Ovary (tissue), 9 donors: ENCODE measurements around the gene CMTM2. TPM values are rescaled to one million over a fixed set of nuclear protein-coding genes. Genes with fewer than 3 reads are reported as not detected.

Source experiments
- DNase-seq, 5 donors: peaks; one replicate each; pipeline ENCODE4 v3.0.0-alpha.2; 2019 to 2020
- H3K27ac ChIP-seq, 2 donors: fragments of 200-600 bp; one replicate each; pipeline versions ENCODE4 v1.5.1 to v1.8.0; 2019 to 2022
- H3K27me3 ChIP-seq: fragments of 200-600 bp; one replicate; pipeline ENCODE4 v1.8.0; 2022
- H3K36me3 ChIP-seq: fragments of 200-600 bp; sonication (generic); one replicate; pipeline ENCODE4 v1.5.1; 2019
- H3K4me1 ChIP-seq: one replicate; pipeline ENCODE4 v1.8.1; 2013; ENCODE audit warnings: mild to moderate bottlenecking, moderate library complexity; ENCODE audit not compliant: insufficient read depth
- H3K4me3 ChIP-seq: fragments of 200-600 bp; sonication (generic); one replicate; pipeline ENCODE4 v1.5.1; 2017
- H3K9me3 ChIP-seq, 2 donors: fragments of 200-600 bp in 1 of 2; sonication (generic) in 1 of 2; one replicate each; pipeline versions ENCODE4 v1.5.1 to v1.8.1; 2013 to 2019; ENCODE audit warnings: mild to moderate bottlenecking in 1 of 2, moderate library complexity in 1 of 2
- CTCF ChIP-seq, 3 donors: fragments of 450-650 bp in 2 of 3; fragments of 200-600 bp in 1 of 3; IDR thresholded peaks; one replicate each; pipeline versions ENCODE4 v1.5.1 to v1.8.0; 2016 to 2022; ENCODE audit warnings: antibody characterized with exemption in 3 of 3, mild to moderate bottlenecking in 1 of 3
- EP300 ChIP-seq: sonication (generic); formaldehyde crosslinking; IDR thresholded peaks from one replicate; pipeline ENCODE4 v1.6.1; 2017; ENCODE audit warnings: antibody characterized with exemption
- POLR2A ChIP-seq: fragments of 450-650 bp; IDR thresholded peaks from one replicate; pipeline ENCODE4 v1.6.1; 2017; ENCODE audit warnings: antibody characterized with exemption, mild to moderate bottlenecking, moderate library complexity
- WGBS, 3 donors: extraction: QIAGEN DNeasy Blood & Tissue Kit in 1 of 3; methylation state at CpG; one replicate each; pipeline versions ENCODE4 v1.1.5 to v1.1.7; 2013 to 2017; 5-methylcytosine and 5-hydroxymethylcytosine counted together
- intact Hi-C, 4 donors: fragments of 100-400 bp; cut with DNase I; formaldehyde crosslinking; loops; one replicate each; pipeline versions ENCODE4 v1.11.0 to v1.15.1; 2022 to 2023
- polyA plus RNA-seq, 2 donors: library from polyadenylated mRNA; stranded (reverse); fragments of 200-250 nt in 1 of 2; fragments of 350-450 nt in 1 of 2; fragmentation: Illumina TruSeq in 1 of 2; extraction: RNeasy Lipid Tissue Mini Kit (QIAGEN cat#74804) in 1 of 2; gene quantifications; one replicate each; pipeline ENCODE4 v1.2.3, GENCODE V29; 2013 to 2014
- total RNA-seq, 7 donors: library from RNA; depleted of rRNA in 2 of 7; stranded (reverse); fragments of >200 nt in 2 of 7; fragmentation: NEBNext Ultra II Directional in 3 of 7; extraction: Animal tissue kit (Norgen Biotek cat#: 25700) in 3 of 7; gene quantifications; one replicate each; pipeline versions ENCODE4 v1.1.0 to v1.2.4, GENCODE V29; 2016 to 2023
- donor health status: DM: no; HTN: no; CAD: no; lungs with moderate emphysema.
- donor health status: DM: no; HTN: no; CAD: no.
- donor health status: Bipolar disorder and iron deficiency.
- donor health status: DM: yes; HTN: yes; CAD: no.
- donor health status: DM: no; HTN: no; CAD: no.
- donor health status: DM: yes; HTN: yes; CAD: no.

CMTM2 gene
- total and polyA plus RNA-seq, 9 donors = 0.21 to 1.8 (median 0.38) TPM; not detected in 6

GRCh38 chr16:66547101-66547989 is 31.9 kb upstream of the CMTM2 start:
- TF ChIP-seq EP300 = no peak
- no peak for TF ChIP-seq CTCF (IDR thresholded peaks at IDR 0.05)
- no peak for TF ChIP-seq POLR2A
- intact Hi-C loops = no loop called here
- peaks cover 3% of the 10 kb centered on the region for H3K4me1 ChIP-seq
- no peak overlapping the region for H3K27ac ChIP-seq
- no peak overlapping the region for H3K4me3 ChIP-seq
- H3K36me3 ChIP-seq = no peaks in the 10 kb centered on the region
- no peak for DNase-seq
- no peaks in the 10 kb centered on the region for H3K27me3 ChIP-seq
- H3K9me3 ChIP-seq = no peaks in the 10 kb centered on the region
- WGBS, 3 donors = 88 to 92% (median 90%) methylated on average over 5 of the region's 5 CpGs

- Histone ChIP-seq H3K9me3 (no peaks in the 10 kb centered on the region), H3K27ac (peak overlapping the region in 1 of 2 donors; percentile 94), H3K4me1 (peaks cover 3% of the 10 kb centered on the region), H3K4me3 (no peak overlapping the region), H3K27me3 (no peaks in the 10 kb centered on the region), H3K36me3 (no peaks in the 10 kb centered on the region)
- DNase-seq = no peak
- intact Hi-C loops = loop anchor here in 1 of 4 donors (2.0 kb wide), 1 partner anchor 57 kb away; the partner anchor contains the start of gene CMTM3
- WGBS, 3 donors = 93 to 95% (median 94%) methylated on average over 4 of the region's 4 CpGs
- TF ChIP-seq EP300 = no peak
- TF ChIP-seq CTCF (IDR thresholded peaks at IDR 0.05) = no peak
- TF ChIP-seq POLR2A = no peak
These were observed 31.2 kb upstream of the CMTM2 start for GRCh38 chr16:66548068-66548467.

- TF ChIP-seq POLR2A = no peak
- no peak for TF ChIP-seq CTCF (IDR thresholded peaks at IDR 0.05)
- no peak for TF ChIP-seq EP300
- Histone ChIP-seq H3K4me1 (peaks cover 7% of the 10 kb centered on the region), H3K27ac (peak overlapping the region; percentile 94 to 99), H3K4me3 (peak overlapping the region; percentile 60), H3K27me3 (no peaks in the 10 kb centered on the region), H3K9me3 (no peaks in the 10 kb centered on the region), H3K36me3 (no peaks in the 10 kb centered on the region)
- intact Hi-C loops = loop anchor here in 1 of 4 donors (2.0 kb wide), 1 partner anchor 56 kb away; the partner anchor contains the start of gene CMTM3
- no peak for DNase-seq
- 9 to 17% (median 9%) methylated on average over 9 of the region's 9 CpGs for WGBS, 3 donors
These were observed 30.4 kb upstream of the CMTM2 start for GRCh38 chr16:66548868-66549267.

GRCh38 chr16:66549284-66550131 is 29.8 kb upstream of the CMTM2 start, which contains the start of gene TK2:
TK2 (minus strand) TSS chr16:66550122; CDS start chr16:66550061, 61 bp downstream.
- 1 to 2% (median 1%) methylated on average over 52 to 80 of the region's 80 CpGs for WGBS, 3 donors
- Histone ChIP-seq H3K4me1 (peaks cover 7% of the 10 kb centered on the region), H3K9me3 (no peaks in the 10 kb centered on the region), H3K36me3 (no peaks in the 10 kb centered on the region), H3K4me3 (peak within 1 kb of the TSS; percentile 60), H3K27me3 (no peaks in the 10 kb centered on the region), H3K27ac (peak within 1 kb of the TSS; percentile 94 to 99)
- peak; percentile 74 to 86 (median 79) for DNase-seq
- TF ChIP-seq POLR2A (peak; percentile 72), EP300 (no peak), CTCF (IDR thresholded peaks at IDR 0.05) (peak in 2 of 3 donors; percentile 18 to 20)
- intact Hi-C loops = loop anchor here in 3 of 4 donors (2.0 to 10.0 kb wide), 4 partner anchors 32 to 65 kb away; partner anchors contain the start of gene CMTM3 (in 2 of the 3)
